HG02970 (cell line): ENCODE data around the gene EZH2.

ENCODE experiments used
- ATAC-seq: cut with Tn5 transposase; IDR thresholded peaks from one replicate; pipeline ENCODE4 v1.9.1; 2021; ENCODE audit warnings: mild to moderate bottlenecking, moderate library complexity, moderate number of reproducible peaks; ENCODE audit not compliant: unreplicated experiment, low FRiP score

Gene EZH2

DNA sequence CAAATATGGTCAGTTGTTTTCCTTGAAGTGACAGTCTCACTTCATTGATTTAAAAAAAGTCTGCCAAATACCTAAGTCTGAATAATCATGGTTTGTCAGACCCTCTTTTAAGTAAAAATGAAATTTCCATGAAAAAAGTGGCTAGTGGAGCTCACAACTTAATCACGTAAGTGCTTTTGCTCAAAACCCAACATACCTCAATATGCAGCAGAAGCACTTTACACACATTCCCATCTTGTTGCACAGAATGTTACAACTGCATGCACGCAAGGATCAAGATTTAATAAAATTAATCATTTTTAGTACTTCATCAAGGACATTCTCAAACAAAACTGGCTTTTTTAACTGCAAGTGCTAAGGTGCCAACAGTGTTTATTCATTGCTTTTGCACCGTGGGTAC lies 21.6 kb downstream of the EZH2 start:
- no peak for ATAC-seq

DNA sequence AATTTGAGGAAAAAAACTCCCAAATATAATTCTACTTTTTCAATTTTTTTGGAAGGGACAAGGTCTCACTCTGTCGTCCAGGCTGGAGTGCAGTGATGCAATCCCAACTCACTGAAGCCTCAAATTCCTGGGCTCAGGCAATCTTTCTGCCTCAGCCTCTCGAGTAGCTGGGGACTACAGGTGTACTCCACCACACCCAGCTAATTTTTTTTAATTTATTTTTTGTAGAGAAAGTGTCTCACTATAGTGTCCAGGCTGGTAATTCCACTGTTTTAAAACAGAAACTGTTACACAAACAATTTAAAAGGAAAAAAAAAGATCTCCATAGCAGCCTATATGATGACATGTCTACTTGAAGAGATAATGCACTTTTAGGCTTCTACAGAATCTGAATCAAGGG lies 25.6 kb downstream of the EZH2 start:
- ATAC-seq: no peak

DNA sequence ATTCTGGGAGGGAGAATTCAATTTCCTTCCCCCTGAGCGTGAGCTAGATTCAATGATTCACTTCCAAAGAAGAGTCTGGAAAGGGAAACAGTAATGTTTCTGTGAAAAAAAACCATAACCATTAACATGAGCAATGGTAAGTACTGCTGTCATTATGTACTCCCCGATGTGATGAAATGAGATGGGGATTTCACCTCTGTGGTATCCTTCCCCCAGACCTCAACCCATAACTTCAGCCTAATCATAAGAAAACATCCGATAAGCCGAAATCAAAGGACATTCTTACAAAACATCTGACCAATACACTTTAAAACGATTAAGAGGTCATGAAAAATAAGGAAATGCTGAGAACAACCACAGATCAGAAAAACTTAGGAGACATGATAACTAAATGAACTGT lies 27.2 kb downstream of the EZH2 start:
- no peak for ATAC-seq

DNA sequence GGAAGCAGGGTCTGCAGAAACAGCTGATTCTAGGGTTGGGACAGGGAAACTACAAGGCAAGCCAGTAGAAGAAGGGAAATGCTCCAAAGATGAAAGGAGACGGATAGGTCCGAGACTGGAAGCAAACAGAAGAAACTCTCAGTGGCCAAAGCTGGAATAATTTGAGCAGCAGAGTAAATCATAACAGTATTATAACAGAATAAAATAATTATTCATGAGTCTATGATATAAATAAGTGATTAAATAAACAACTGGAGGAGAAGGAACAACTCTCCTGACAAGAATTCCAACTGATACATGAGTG lies 27.6 kb downstream of the EZH2 start:
- ATAC-seq: no peak

DNA sequence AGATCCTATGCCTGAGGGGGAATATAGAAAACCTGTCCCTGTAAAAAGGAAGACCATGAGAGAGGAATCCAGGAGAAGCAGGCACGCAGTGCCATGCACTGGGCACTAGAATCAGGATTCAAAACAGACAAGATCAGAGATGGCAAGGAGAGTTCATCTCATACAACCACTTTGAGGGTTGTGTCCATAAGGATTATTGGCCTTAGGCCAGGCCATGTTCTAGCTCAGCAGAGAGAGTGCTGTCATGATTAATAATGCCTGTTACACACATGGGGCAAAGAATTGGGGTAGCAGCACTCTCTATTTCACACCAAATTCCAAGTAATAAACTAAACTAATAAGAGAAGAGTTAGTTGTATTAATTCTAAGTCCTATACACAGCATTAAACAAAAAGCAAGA lies 29.1 kb downstream of the EZH2 start:
- ATAC-seq: no peak

DNA sequence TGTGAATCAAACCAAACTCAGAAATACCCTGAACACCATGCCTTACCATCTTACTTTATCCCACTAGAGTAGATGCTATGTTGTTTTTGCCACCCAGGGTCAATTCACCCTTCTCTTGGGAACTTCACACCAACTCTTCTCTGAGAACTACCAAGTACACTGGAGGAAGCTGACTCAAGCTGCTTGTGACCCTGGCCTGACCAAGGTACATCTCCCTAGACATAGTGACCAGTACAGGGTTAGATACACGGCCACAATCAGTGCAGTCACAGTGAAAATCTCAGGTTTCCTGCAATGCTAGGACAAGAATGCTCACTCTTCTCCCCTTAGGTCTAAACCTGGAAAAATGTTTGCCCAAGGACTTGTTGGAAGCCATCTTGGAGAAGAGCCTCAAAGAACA lies 31.8 kb downstream of the EZH2 start:
- ATAC-seq: no peak

DNA sequence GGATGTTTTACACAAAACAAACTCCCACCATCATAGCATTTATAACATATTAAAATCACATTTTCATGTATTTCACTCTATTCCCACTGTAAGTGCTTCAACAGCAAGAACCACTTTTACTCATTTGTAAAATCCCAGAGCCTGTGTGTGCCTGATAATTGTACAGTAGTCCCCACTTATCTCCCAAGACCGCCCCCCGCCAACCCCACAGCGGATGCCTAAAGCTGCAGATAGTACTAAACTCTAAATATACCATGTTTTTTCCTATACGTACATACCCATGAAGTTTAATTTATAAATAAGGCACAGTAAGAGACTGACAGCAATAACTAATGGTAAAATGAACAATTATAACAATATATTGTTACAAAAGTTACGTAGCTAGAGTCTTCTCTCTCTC lies 33.5 kb downstream of the EZH2 start:
- no peak for ATAC-seq

DNA sequence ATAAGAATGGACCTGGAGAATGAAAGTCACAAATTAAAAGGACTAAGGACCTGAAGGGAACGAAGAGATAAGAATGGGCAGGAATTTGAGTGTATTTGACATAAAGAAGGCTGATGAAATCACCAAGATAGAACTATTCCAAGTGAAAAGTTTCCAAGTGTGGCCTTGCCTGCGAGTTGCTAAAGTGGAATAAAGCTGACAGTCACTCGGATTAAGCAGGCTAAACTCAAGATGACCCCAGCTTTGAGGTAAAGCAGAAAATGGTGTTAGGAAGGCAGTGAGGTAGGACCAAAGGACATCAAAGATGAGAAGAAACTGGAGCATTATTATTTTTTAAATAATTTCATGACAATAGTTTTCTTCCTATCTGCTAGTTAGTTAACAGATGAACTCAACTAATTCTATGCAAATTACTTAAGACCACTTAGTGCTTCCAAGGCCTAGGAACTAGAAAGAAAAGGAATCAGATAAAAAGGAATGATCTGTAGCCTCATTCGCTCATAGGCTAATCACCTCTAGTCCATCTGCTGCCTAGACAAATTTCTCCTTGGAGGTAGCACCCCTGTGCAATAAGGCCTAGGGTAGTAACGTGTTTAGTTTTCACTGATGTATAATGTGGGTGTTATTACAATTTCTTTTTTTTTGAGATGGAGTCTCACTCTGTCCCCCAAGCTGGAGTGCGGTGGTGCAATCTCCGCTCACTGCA lies 34.5 kb downstream of the EZH2 start:
- no peak for ATAC-seq

DNA sequence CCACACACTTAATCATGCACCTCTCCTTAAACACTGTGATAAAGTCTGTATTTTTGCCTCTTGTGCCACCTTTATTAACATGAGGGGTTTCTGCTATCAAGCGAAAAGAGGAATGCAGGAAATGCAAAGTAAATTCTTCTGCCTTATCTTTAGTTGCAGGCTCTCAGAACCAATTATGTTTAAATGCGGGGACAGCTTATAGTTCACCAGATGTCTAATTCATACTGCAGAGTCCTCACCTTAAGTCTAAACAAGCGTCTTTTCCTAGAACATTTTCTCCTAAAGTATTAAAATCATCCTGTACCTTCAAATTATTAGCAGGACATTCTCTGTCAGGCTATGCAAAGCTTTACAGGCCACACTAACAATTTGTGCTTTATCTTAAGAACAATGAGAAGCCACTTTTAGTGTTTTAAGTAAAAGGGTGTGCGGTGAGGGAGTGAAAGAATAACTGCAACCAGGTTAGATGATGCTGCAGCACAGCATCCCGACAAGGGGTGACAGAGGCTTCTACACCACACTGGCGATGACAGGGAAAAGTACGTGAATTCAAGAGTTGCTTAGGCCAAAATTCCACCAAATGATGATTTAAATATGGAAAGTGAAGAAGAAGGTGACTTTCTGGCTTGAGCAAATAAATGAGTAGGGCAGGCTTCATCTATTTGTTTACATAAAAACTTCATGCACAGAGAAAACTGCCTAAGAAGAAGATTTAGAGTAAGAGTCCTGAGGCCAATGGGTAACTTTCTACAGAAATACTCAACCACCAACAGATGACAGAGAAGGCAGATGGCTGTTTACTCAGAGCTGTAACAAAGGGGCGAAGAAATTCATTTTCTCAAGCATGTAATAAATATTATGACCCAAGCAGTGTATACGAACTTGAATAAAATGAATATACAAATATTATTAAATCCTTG lies 36.0 kb downstream of the EZH2 start:
- no peak for ATAC-seq

DNA sequence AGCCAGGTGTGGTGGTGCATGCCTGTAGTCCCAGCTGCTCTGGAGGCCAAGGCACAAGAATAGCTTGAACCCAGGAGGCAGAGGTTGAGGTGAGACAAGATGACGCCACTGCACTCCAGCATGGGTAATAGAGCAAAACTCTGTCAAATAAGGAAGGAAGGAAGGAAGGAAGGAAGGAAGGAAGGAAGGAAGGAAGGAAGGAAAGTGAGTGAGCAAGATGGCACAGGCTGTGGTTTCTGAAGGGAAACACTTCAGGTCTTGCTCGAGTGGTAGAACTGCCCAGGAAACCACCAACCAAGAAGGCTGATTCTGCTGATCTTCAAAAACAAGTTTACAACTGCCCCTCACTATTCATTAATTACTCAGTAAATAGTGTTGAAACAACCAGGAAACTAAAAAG lies 45.2 kb downstream of the EZH2 start:
- ATAC-seq: no peak

DNA sequence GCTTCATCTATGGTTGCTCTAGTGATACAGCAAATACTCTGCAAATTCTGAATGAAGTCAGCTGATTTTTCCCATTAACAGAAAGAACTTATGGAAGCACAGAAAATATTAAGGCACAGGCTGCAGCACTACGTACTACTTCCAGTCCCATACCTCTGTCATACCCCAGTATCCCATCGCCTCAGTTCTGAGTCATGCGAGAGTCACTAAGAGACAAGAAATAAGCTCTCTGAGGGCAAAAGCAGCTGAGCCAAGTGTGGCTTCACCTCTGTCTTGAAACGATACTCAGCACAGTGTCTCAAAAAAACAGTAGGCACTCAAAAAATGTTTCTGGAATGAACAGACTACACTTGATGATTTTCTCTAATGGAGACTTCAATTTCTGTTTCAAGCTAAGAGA lies 48.2 kb downstream of the EZH2 start:
- no peak for ATAC-seq

DNA sequence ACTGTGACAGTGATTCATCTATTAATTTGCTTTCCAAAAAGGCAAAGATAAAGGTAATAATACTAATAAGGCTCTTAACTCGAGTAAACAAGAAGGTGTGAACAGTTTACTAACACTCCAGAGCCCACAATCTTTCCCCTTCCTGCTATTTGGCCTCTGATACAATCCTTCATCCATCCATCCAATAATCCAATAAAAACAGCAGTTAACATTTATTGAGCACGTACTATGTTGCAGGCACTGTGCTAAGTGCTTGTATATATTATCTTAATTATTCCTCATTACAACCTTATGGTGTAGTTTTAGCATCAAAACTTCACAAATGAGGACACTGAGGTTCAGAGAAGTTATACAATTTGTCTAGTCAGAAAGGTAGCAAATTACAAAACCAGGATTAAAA lies 49.5 kb downstream of the EZH2 start:
- ATAC-seq: no peak

DNA sequence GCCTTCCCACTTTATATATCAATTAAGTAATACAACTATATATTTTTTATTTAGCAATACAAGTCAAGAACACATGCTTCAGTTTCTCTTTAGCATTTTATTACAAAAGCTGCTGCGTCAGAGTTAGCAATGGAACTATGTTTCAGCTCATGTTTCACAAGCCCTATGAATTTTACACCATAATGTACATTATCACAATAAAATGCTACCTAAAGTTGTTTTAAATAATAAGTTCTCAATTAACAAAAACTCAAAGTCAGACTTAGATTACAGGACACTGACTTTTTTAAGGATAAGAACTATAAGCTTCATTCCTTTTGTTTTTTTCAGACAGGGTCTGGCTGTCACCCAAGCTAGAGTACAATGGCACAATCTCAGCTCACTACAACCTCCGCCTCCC lies 52.3 kb downstream of the EZH2 start:
- ATAC-seq: no peak

DNA sequence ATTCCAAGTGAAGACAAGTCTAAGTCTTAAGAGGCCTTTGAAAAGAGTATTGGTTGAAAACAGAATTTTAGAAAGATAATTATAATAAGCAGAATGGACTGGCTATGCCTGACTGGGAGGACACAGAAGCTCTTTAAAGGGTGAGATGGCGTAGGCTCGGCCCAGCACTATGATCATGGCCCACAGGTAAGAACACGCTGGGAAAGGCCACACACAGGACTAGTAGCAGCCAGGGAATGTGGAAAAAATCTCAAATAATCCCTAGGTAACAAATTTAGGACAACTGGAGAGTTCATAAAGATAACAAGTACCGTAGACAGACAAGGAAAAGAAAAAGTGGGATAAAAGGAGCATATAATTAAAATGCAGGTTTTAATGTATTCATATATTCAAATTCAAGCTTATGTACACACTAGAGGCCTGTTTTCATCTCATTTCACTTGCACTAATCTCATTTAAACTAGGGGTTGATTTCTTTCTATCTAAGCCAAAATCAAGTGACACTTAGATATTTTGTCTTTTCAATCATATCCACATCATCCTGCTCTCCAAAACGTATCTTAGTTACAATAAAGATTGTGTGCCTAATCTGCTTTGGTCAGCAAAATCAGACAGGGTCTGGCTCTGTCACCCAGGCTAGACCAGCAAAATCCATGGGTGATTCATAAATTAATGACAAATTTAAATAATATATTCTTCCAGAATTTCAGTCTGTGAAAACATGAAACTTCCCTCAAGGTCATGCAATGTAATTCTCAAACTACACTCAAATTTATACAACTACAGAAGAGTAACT lies 53.0 kb downstream of the EZH2 start:
- no peak for ATAC-seq

DNA sequence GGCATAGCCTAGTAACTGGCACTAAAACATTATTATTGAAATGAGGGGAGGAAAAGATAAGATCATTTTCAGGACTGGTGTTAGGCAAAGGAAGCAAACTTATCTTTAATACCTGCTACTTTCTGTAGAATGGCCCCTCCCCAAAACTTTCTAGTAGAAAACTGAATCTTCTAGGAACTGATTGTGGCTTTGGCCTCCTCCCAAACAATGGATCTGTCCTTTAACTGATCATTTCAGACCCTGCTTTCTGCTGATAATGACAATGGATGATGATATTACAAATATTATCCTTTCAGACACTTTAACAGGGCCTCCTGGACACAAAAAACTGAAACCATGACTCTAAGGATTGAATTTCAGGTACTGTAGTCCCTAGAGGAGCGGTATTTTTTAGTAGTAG lies 55.1 kb downstream of the EZH2 start:
- no peak for ATAC-seq

DNA sequence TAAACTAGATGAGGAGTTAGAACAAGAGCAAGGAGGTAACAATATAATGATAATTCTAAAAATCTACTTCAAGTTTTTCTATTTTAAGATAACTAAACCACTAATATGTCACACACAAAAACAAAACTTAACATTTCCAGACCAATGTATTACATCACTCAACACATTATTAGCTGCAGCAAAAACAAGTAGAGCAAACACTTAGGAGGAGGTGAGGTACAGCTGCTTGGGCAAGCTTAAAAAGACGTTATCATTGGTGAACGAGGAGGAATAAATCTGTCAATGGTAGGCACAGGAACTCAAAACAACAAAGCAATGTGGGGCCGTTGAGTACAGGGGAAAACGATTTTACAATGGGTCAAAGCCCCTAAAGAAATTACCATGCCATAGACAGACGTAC lies 58.8 kb downstream of the EZH2 start:
- no peak for ATAC-seq

DNA sequence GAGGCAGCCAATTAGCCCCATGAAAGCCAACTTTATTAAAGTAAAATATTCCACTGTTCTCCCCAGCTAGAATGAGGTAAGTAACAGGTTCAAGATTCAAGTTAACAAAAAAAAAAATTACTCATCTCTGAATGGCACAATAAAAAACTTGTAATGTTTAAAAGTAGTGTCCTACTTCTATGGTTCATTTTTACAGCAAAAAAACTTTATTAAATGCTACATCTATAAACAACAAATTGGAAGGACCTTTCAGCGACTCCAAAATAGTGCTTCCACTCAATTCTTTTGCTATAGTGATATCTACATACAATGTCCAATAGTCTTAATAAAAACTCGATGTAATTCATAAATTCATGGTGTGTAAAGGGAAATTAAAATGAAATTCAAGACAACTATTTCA lies 59.2 kb downstream of the EZH2 start:
- ATAC-seq: no peak

DNA sequence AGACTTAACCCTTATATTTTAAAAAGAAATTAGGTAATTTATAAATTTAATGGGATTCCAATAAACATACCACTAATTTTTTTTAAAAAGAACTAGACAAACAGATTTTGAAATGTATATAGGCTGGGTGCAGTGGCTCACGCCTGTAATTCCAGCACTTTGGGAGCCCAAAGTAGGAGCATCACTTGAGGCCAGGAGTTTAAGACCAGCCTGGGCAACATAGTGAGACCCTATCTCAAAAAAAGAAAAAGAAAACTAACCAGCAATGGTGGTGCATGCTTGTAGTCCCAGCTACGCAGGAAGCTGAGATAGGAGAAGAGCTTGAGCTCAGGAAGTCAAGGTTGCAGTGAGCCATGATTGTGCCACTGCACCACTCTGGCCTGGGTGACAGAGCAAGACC lies 62.7 kb downstream of the EZH2 start:
- no peak for ATAC-seq

DNA sequence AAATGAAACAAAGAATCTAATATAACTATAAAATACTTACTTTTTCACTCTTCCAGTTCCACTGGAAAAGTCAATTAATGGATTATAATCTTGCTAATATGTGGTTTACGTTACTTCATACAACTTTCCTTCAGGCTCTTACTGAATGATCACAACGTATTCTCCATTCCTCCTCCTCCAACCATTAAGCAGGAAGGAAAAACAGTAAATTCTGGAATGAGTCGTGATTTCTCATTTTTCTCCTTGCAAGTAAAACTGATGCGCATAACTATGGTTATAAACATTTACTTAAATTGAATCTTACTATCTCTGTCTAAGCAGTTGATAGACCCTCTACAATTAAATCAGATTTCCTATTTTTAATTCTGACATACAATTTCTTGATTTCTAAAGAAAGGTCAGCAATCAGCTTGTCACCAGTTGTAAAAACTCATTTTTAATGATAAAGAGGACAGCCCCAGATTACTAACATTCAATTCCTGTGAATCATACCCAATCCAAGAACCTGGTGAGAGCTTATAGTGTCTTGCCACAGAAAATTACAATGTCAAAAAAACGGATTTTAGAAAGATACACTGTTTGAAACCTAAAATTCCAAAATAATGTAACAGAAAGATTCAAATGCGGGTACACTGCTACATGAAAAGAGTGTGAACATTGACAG lies 64.3 kb downstream of the EZH2 start:
- ATAC-seq: no peak

DNA sequence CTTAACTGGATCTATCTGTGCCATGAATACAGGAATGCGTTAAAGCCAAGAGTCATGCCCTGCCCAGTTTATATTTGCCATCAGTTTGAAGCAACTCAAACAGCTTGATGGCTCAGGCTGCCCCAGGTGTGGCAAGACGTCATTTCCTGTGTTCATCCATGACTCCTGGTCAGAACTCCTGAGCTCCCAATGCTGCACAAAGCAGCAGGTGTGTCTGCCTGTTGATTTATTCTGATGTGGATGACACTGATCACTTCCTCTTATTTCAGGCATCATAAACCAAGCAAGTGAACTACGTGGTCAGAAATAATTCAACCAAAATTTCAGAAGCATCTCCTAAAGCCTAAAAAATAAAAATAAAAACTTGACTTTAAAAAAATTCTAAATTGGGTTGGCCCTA lies 68.5 kb downstream of the EZH2 start:
- ATAC-seq: no peak
